Tibial nerve (tissue), 4 donors: ENCODE results near the gene TRIM75.

Experiments used
- EP300 ChIP-seq, 2 donors: sonication (generic); formaldehyde crosslinking; IDR thresholded peaks; one replicate each; pipeline ENCODE4 v1.6.1; 2017; ENCODE audit warnings: antibody characterized with exemption in 2 of 2, mild to moderate bottlenecking in 1 of 2
- POLR2A ChIP-seq, 2 donors: fragments of 450-650 bp; IDR thresholded peaks; one replicate each; pipeline ENCODE4 v1.6.1; 2017; ENCODE audit warnings: antibody characterized with exemption in 2 of 2, mild to moderate bottlenecking in 2 of 2, moderate library complexity in 2 of 2
- TF ChIP-seq, protein P1 (sequence below), 5 experiments: fragments of 200-600 bp in 3 of 5; fragments of 450-650 bp in 2 of 5; sonication (generic) in 3 of 5; IDR thresholded peaks; one replicate each; pipeline ENCODE4 v1.5.1; 2016 to 2019; ENCODE audit warnings: antibody characterized with exemption in 5 of 5, mild to moderate bottlenecking in 3 of 5, moderate library complexity in 2 of 5

GRCh38 chr4:165005352-165005925, 48.2 kb upstream of the TRIM75 start:
- TF ChIP-seq, protein P1, sequence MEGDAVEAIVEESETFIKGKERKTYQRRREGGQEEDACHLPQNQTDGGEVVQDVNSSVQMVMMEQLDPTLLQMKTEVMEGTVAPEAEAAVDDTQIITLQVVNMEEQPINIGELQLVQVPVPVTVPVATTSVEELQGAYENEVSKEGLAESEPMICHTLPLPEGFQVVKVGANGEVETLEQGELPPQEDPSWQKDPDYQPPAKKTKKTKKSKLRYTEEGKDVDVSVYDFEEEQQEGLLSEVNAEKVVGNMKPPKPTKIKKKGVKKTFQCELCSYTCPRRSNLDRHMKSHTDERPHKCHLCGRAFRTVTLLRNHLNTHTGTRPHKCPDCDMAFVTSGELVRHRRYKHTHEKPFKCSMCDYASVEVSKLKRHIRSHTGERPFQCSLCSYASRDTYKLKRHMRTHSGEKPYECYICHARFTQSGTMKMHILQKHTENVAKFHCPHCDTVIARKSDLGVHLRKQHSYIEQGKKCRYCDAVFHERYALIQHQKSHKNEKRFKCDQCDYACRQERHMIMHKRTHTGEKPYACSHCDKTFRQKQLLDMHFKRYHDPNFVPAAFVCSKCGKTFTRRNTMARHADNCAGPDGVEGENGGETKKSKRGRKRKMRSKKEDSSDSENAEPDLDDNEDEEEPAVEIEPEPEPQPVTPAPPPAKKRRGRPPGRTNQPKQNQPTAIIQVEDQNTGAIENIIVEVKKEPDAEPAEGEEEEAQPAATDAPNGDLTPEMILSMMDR (IDR thresholded peaks at IDR 0.05): no peak
- TF ChIP-seq POLR2A (IDR thresholded peaks at IDR 0.05) (no peak), EP300 (IDR thresholded peaks at IDR 0.05) (no peak)
